Keratinocyte (primary cell): Measurements from ENCODE around the gene NINJ2. TPM values are rescaled to one million over a fixed set of nuclear protein-coding genes. Genes with fewer than 3 reads are reported as not detected.

Experiments used
- DNase-seq: peaks from one replicate; pipeline ENCODE4 v3.0.0-alpha.2; 2011; ENCODE audit warnings: low read depth, missing footprints, low spot score
- FAIRE-seq: peaks from 2 replicates; lab custom pipeline; 2011; peaks lifted over from hg19 to GRCh38; lab: Jason Lieb, UNC
- H2AFZ ChIP-seq: 2 replicates; pipeline ENCODE4 v1.6.0; 2012; ENCODE audit warnings: low read length, control low read depth, inconsistent platforms; ENCODE audit not compliant: control insufficient read depth
- H3K27ac ChIP-seq: 2 replicates; pipeline ENCODE4 v1.5.1; 2011; ENCODE audit warnings: low read length; ENCODE audit not compliant: control insufficient read depth, insufficient read depth
- H3K27me3 ChIP-seq: 3 replicates; pipeline ENCODE4 v1.6.0; 2011; ENCODE audit warnings: low read length; ENCODE audit not compliant: control insufficient read depth, insufficient read depth; ENCODE audit errors: extremely low read depth
- H3K36me3 ChIP-seq, 2 experiments: 2 replicates in 1 of 2; 3 replicates in 1 of 2; pipeline ENCODE4 v1.5.1; 2011; ENCODE audit warnings: low read length in 2 of 2, mild to moderate bottlenecking in 1 of 2; ENCODE audit not compliant: control insufficient read depth in 2 of 2, insufficient read depth in 2 of 2; ENCODE audit errors: extremely low read depth in 1 of 2
- H3K4me1 ChIP-seq: 3 replicates; pipeline ENCODE4 v1.5.1; 2011; ENCODE audit warnings: low read length; ENCODE audit not compliant: control insufficient read depth, insufficient read depth; ENCODE audit errors: extremely low read depth
- H3K4me2 ChIP-seq: 3 replicates; pipeline ENCODE4 v1.6.0; 2011; ENCODE audit warnings: low read depth, low read length; ENCODE audit not compliant: control insufficient read depth, insufficient read depth; ENCODE audit errors: extremely low read depth
- H3K4me3 ChIP-seq, 3 experiments: fragments of 200-600 bp in 1 of 3; sonication (generic) in 1 of 3; 2 replicates in 2 of 3; 3 replicates in 1 of 3; pipeline ENCODE4 v1.5.1; 2011 to 2016; ENCODE audit warnings: low read length in 3 of 3, mild to moderate bottlenecking in 3 of 3, control low read depth in 2 of 3, inconsistent platforms in 1 of 3, low read depth in 1 of 3, mixed read lengths in 1 of 3, mixed run types in 1 of 3, moderate library complexity in 1 of 3; ENCODE audit not compliant: control insufficient read depth in 2 of 3, insufficient read depth in 2 of 3; ENCODE audit errors: extremely low read depth in 1 of 3
- H3K79me2 ChIP-seq: 2 replicates; pipeline ENCODE4 v1.6.0; 2012; ENCODE audit warnings: low read length; ENCODE audit not compliant: control insufficient read depth, insufficient read depth
- H3K9ac ChIP-seq: 3 replicates; pipeline ENCODE4 v1.6.0; 2011; ENCODE audit warnings: low read length; ENCODE audit not compliant: control insufficient read depth, insufficient read depth; ENCODE audit errors: extremely low read depth
- H3K9me1 ChIP-seq: 3 replicates; pipeline ENCODE4 v1.6.0; 2011; ENCODE audit warnings: low read length; ENCODE audit not compliant: control insufficient read depth, insufficient read depth; ENCODE audit errors: extremely low read depth
- H3K9me3 ChIP-seq: 2 replicates; pipeline ENCODE4 v1.5.1; 2012; ENCODE audit warnings: low read depth, low read length; ENCODE audit not compliant: control insufficient read depth
- H4K20me1 ChIP-seq: 3 replicates; pipeline ENCODE4 v1.6.0; 2011; ENCODE audit warnings: low read length; ENCODE audit not compliant: control insufficient read depth, insufficient read depth; ENCODE audit errors: extremely low read depth
- EZH2 ChIP-seq: IDR thresholded peaks from one replicate; pipeline ENCODE4 v1.6.1; 2012; ENCODE audit warnings: inconsistent platforms, mild to moderate bottlenecking, low read length, moderate library complexity
- dilution Hi-C: fragments of 300-500 bp; cut with MboI; formaldehyde crosslinking; loops from one replicate; pipeline ENCODE4 v1.7.0; 2020; ENCODE audit warnings: low sequenced_read_pairs; ENCODE audit not compliant: extremely low pct_ligation_motif_present
- polyA plus RNA-seq, 5 experiments: library from polyadenylated mRNA; depleted of rRNA in 3 of 5; stranded (reverse) in 3 of 5; stranded (forward) in 1 of 5; unstranded in 1 of 5; fragments of >200 nt; gene quantifications; 1 replicate in 1 of 5; 2 replicates in 3 of 5; 3 replicates in 1 of 5; pipeline versions ENCODE4 v1.2.1 to v1.2.3, GENCODE V29; 2011 to 2012; ENCODE audit warnings: missing spikeins in 2 of 5, low read depth in 1 of 5, low replicate concordance in 1 of 5
- TF ChIP-seq, protein P1 (sequence below), 3 experiments: IDR thresholded peaks in 1 of 3; conservative IDR thresholded peaks in 1 of 3; optimal IDR thresholded peaks in 1 of 3; 2 replicates in 2 of 3; 3 replicates in 1 of 3; pipeline versions ENCODE3 to v1.5.1; 2011; ENCODE audit warnings: low read length in 3 of 3, mild to moderate bottlenecking in 3 of 3, moderate library complexity in 2 of 3, control low read depth in 1 of 3, inconsistent platforms in 1 of 3; ENCODE audit not compliant: insufficient read depth in 2 of 3; ENCODE audit errors: extremely low read depth in 1 of 3

NINJ2 gene
- polyA plus RNA-seq, 1 donor (not counting 4 experiments of a cell fraction or from before 2014, with no cell fraction given): 0.58 TPM

DNA sequence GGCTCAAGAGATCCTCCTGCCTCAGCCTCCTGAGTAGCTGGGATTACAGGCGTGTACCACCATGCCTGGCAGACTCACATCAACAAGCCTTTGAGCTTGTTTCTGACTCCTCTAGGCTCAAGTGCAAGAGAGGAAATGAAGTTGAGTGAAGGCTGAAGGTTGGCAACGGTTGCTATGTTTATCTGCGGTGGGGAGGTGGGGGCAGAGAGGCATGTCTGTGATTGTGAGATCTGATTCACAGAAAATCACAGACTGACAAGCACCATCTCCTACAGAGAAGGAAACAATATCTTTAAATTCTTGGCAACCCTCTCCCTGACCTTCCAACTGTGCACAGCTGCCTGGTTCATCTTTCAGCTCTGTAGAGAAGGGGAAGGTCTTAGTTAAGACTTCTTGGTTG, 22.1 kb upstream of the NINJ2 start:
- no peaks in the 10 kb centered on the region for H3K27me3 ChIP-seq
- no peak for TF ChIP-seq EZH2
- no peaks in the 10 kb centered on the region for H3K79me2 ChIP-seq
- no peaks in the 10 kb centered on the region for H4K20me1 ChIP-seq
- dilution Hi-C loops: no loop called here
- no peak overlapping the region for H3K4me3 ChIP-seq
- no peaks in the 10 kb centered on the region for H3K9me3 ChIP-seq
- no peaks in the 10 kb centered on the region for H3K36me3 ChIP-seq
- no peak overlapping the region for H3K4me2 ChIP-seq
- FAIRE-seq (peak; percentile 63), DNase-seq (no peak)
- no peaks in the 10 kb centered on the region for H3K4me1 ChIP-seq
- no peak overlapping the region for H3K9ac ChIP-seq
- H3K27ac ChIP-seq: no peak overlapping the region
- no peak overlapping the region for H2AFZ ChIP-seq
- no peaks in the 10 kb centered on the region for H3K9me1 ChIP-seq

DNA sequence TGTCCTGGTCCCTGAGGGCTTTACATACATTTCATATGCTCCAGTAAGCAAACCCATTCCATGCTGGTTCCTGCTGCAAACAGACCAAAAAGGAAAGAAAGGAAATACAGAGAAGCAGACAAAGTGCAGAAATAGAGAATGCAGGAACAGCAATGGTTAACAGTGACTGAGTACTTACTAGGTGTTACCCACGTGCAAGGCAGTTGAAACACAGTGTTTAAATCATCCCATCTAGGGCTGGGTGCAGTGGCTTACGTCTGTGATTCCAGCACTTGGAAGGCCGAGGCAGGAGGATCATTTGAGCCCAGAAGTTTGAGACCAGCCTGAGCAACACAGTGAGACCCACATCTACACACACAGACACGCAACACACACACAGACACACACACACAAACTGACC, 21.2 kb upstream of the NINJ2 start:
- H3K9me1 ChIP-seq: no peaks in the 10 kb centered on the region
- no peaks in the 10 kb centered on the region for H3K27me3 ChIP-seq
- no peak overlapping the region for H3K4me3 ChIP-seq
- H3K79me2 ChIP-seq: no peaks in the 10 kb centered on the region
- FAIRE-seq: no peak
- H3K9ac ChIP-seq: no peak overlapping the region
- no peak for DNase-seq
- no peaks in the 10 kb centered on the region for H4K20me1 ChIP-seq
- no peaks in the 10 kb centered on the region for H3K9me3 ChIP-seq
- H3K36me3 ChIP-seq: no peaks in the 10 kb centered on the region
- H3K4me2 ChIP-seq: no peak overlapping the region
- no peak overlapping the region for H3K27ac ChIP-seq
- no peaks in the 10 kb centered on the region for H3K4me1 ChIP-seq
- TF ChIP-seq, protein P1, sequence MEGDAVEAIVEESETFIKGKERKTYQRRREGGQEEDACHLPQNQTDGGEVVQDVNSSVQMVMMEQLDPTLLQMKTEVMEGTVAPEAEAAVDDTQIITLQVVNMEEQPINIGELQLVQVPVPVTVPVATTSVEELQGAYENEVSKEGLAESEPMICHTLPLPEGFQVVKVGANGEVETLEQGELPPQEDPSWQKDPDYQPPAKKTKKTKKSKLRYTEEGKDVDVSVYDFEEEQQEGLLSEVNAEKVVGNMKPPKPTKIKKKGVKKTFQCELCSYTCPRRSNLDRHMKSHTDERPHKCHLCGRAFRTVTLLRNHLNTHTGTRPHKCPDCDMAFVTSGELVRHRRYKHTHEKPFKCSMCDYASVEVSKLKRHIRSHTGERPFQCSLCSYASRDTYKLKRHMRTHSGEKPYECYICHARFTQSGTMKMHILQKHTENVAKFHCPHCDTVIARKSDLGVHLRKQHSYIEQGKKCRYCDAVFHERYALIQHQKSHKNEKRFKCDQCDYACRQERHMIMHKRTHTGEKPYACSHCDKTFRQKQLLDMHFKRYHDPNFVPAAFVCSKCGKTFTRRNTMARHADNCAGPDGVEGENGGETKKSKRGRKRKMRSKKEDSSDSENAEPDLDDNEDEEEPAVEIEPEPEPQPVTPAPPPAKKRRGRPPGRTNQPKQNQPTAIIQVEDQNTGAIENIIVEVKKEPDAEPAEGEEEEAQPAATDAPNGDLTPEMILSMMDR (optimal IDR thresholded peaks at IDR 0.05 in 1 of 3, IDR thresholded peaks at IDR 0.05 in 1 of 3, conservative IDR thresholded peaks at IDR 0.05 in 1 of 3; ENCODE audit: extremely low read depth in 1 of 3, insufficient read depth in 2 of 3, low read length in 3 of 3): no peak
- TF ChIP-seq EZH2: no peak
- no peak overlapping the region for H2AFZ ChIP-seq
- dilution Hi-C loops: no loop called here

DNA sequence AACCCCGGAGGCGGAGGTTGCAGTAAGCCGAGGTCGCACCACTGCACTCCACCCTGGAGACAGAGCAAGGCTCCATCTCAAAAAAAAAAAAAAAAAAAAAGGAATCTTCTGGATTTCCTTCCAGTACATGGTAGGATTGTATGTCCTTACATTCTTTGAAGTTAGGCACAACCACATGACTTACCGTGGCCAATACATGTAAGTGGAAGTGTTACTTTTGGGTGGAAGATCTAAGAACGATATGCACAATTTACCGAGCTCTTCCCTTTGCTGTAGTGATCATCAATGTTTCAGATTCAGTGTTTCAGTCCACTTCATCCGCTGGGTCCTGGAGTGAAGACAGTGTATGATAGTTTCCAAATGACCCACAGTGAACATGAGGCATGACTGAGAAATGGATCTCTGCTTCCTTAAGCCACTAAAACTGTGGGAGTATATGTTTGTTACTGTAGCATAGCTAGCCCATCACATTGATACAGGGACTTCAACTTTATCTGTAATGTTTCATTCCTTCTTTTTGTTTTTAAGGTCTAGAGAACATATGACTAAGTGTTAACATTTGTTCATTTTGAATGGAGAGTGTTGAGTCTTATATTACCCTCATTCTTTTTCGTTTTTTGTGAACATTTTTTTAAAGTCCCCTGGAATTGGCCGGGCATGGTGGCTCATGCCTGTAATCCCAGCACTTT, 18.5 kb upstream of the NINJ2 start:
- Histone ChIP-seq H3K4me3 (no peak overlapping the region), H3K79me2 (no peaks in the 10 kb centered on the region), H3K9ac (no peak overlapping the region), H3K36me3 (no peaks in the 10 kb centered on the region), H3K9me1 (no peaks in the 10 kb centered on the region), H4K20me1 (no peaks in the 10 kb centered on the region), H3K4me2 (no peak overlapping the region), H3K9me3 (no peaks in the 10 kb centered on the region), H3K4me1 (no peaks in the 10 kb centered on the region), H3K27ac (no peak overlapping the region), H3K27me3 (no peaks in the 10 kb centered on the region), H2AFZ (no peak overlapping the region)
- peak; percentile 64 for FAIRE-seq
- TF ChIP-seq EZH2: no peak
- TF ChIP-seq, protein P1 (optimal IDR thresholded peaks at IDR 0.05 in 1 of 3, IDR thresholded peaks at IDR 0.05 in 1 of 3, conservative IDR thresholded peaks at IDR 0.05 in 1 of 3; ENCODE audit: extremely low read depth in 1 of 3, insufficient read depth in 2 of 3, low read length in 3 of 3): no peak
- dilution Hi-C loops: no loop called here
- DNase-seq: no peak
